Endothelial cell of umbilical vein (primary cell): ENCODE measurements around the gene POLR3C. TPM values are rescaled to one million over a fixed set of nuclear protein-coding genes. Genes with fewer than 3 reads are reported as not detected.

ENCODE experiments used
- BruUV-seq: library from RNA; stranded (reverse); fragments of 400-500 nt; replicated peaks from 2 replicates; lab custom pipeline; 2021; lab: Mats Ljungman, UMichigan
- CTCF ChIA-PET: fragments of 300-600, 350-600 bp; sonication (Branson Sonifier 250); formaldehyde crosslinking; loops from one replicate; lab custom pipeline; 2021; ENCODE audit warnings: antibody characterized with exemption, inconsistent platforms; lab: Charles Lee
- POLR2A ChIA-PET: fragments of 300-600, 350-600 bp; sonication (Branson Sonifier 250); formaldehyde crosslinking; loops from one replicate; lab custom pipeline; 2021; ENCODE audit warnings: antibody characterized with exemption, inconsistent platforms; lab: Charles Lee
- DNase-seq: peaks from one replicate; pipeline ENCODE4 v3.0.0-alpha.2; 2011; ENCODE audit warnings: low read depth, low spot score
- FAIRE-seq: peaks from 2 replicates; lab custom pipeline; 2011; peaks lifted over from hg19 to GRCh38; lab: Jason Lieb, UNC
- H2AFZ ChIP-seq: 2 replicates; pipeline ENCODE4 v1.6.0; 2012; ENCODE audit warnings: low read depth, low read length, control low read depth, inconsistent platforms
- H3K27ac ChIP-seq: 2 replicates; pipeline ENCODE4 v1.5.1; 2011; ENCODE audit warnings: low read depth, mild to moderate bottlenecking, control low read depth, low read length, moderate library complexity; ENCODE audit not compliant: insufficient read depth
- H3K27me3 ChIP-seq, 2 experiments: 2 replicates each; pipeline versions ENCODE4 v1.6.0 to v1.6.1; 2011; ENCODE audit warnings: low read length in 2 of 2, mixed read lengths in 1 of 2; ENCODE audit not compliant: control insufficient read depth in 2 of 2, insufficient read depth in 2 of 2
- H3K36me3 ChIP-seq, 2 experiments: 2 replicates in 1 of 2; 3 replicates in 1 of 2; pipeline ENCODE4 v1.5.1; 2011; ENCODE audit warnings: low read length in 2 of 2, mild to moderate bottlenecking in 1 of 2, moderate library complexity in 1 of 2; ENCODE audit not compliant: control insufficient read depth in 2 of 2, insufficient read depth in 2 of 2; ENCODE audit errors: extremely low read depth in 1 of 2
- H3K4me1 ChIP-seq: 3 replicates; pipeline ENCODE4 v1.5.1; 2011; ENCODE audit warnings: mild to moderate bottlenecking, low read length; ENCODE audit not compliant: control insufficient read depth, insufficient read depth; ENCODE audit errors: extremely low read depth
- H3K4me2 ChIP-seq: 2 replicates; pipeline ENCODE4 v1.6.1; 2011; ENCODE audit warnings: low read length, control low read depth, mixed read lengths; ENCODE audit not compliant: insufficient read depth
- H3K4me3 ChIP-seq, 3 experiments: fragments of 200-600 bp in 1 of 3; sonication (generic), shearing (Covaris generic) in 1 of 3; replicated peaks in 1 of 3; 2 replicates each; pipeline ENCODE4 v1.5.1; 2011 to 2016; ENCODE audit warnings: control low read depth in 3 of 3, low read length in 3 of 3, mild to moderate bottlenecking in 2 of 3, inconsistent platforms in 1 of 3, low read depth in 1 of 3, moderate library complexity in 1 of 3; ENCODE audit not compliant: insufficient read depth in 1 of 3
- H3K79me2 ChIP-seq: 2 replicates; pipeline ENCODE4 v1.6.0; 2012; ENCODE audit warnings: low read length, inconsistent platforms; ENCODE audit not compliant: control insufficient read depth, insufficient read depth
- H3K9ac ChIP-seq: replicated peaks from 2 replicates; pipeline ENCODE3; 2011; ENCODE audit warnings: low read length, control low read depth; ENCODE audit not compliant: insufficient read depth; ENCODE audit errors: extremely low read depth
- H3K9me1 ChIP-seq: replicated peaks from 3 replicates; pipeline ENCODE4 v1.6.0; 2011; ENCODE audit warnings: mild to moderate bottlenecking, low read length; ENCODE audit not compliant: control insufficient read depth, insufficient read depth; ENCODE audit errors: extremely low read depth
- H3K9me3 ChIP-seq: replicated peaks from 2 replicates; pipeline ENCODE4 v1.5.1; 2012; ENCODE audit warnings: low read length, inconsistent platforms; ENCODE audit not compliant: control insufficient read depth, insufficient read depth
- H4K20me1 ChIP-seq: replicated peaks from 2 replicates; pipeline ENCODE3; 2011; ENCODE audit warnings: mild to moderate bottlenecking, low read length; ENCODE audit not compliant: control insufficient read depth, insufficient read depth; ENCODE audit errors: extremely low read depth
- CTCF ChIP-seq, 2 donors: IDR thresholded peaks; 1 replicate in 1 of 2; 2 replicates in 1 of 2; pipeline ENCODE4 v1.5.1; 2011; ENCODE audit warnings: low read length in 2 of 2, mild to moderate bottlenecking in 2 of 2, moderate library complexity in 2 of 2, control low read depth in 1 of 2, inconsistent platforms in 1 of 2, low read depth in 1 of 2; ENCODE audit not compliant: insufficient read depth in 1 of 2; ENCODE audit errors: extremely low read depth in 1 of 2
- JUN ChIP-seq: IDR thresholded peaks from 2 replicates; pipeline ENCODE4 v1.6.1; 2011; ENCODE audit warnings: borderline replicate concordance, low read depth; ENCODE audit not compliant: insufficient read length, insufficient read depth
- MYC ChIP-seq: IDR thresholded peaks from one replicate; pipeline ENCODE4 v1.6.1; 2011; ENCODE audit warnings: mild to moderate bottlenecking, low read depth, low read length
- dilution Hi-C: fragments of 300-500 bp; cut with MboI; formaldehyde crosslinking; loops from one replicate; pipeline ENCODE4 v1.15.0; 2019; ENCODE audit warnings: low sequenced_read_pairs; ENCODE audit not compliant: extremely low pct_ligation_motif_present
- intact Hi-C: fragments of 100-400 bp; cut with micrococcal nuclease; formaldehyde crosslinking; loops from one replicate; pipeline ENCODE4 v1.10.0; 2022
- polyA plus RNA-seq, 4 experiments: library from polyadenylated mRNA; depleted of rRNA in 3 of 4; stranded (reverse) in 3 of 4; unstranded in 1 of 4; fragments of >200 nt; gene quantifications; 2 replicates each; pipeline versions ENCODE4 v1.2.1 to v1.2.3, GENCODE V29; 2011 to 2012; ENCODE audit warnings: missing spikeins in 1 of 4
- total RNA-seq: library from RNA; stranded (reverse); gene quantifications from 2 replicates; pipeline ENCODE4 v1.2.3, GENCODE V29; 2021

The POLR3C gene
- total and polyA plus RNA-seq, 2 donors (not counting 3 experiments of a cell fraction or from before 2014, with no cell fraction given), result 28.4 to 30.4 TPM

GRCh38 chr1:145849356-145850160 is 25.6 kb downstream of the POLR3C start:
- peaks cover 20 to 36% of the 10 kb centered on the region in 2 experiments for H3K36me3 ChIP-seq
- H3K9me3 ChIP-seq, result no peaks in the 10 kb centered on the region
- peak; percentile 95 for FAIRE-seq
- H2AFZ ChIP-seq, result peak overlapping the region; percentile 38
- H3K4me1 ChIP-seq, result peaks cover 24% of the 10 kb centered on the region
- peak; percentile 51 for DNase-seq
- H3K4me3 ChIP-seq, result no peak overlapping the region
- ChIA-PET POLR2A (interaction anchor here (2.2 kb wide), 1 partner anchor 9 kb away, joined by 11 read pairs; the partner anchor contains the start of gene PIAS3), CTCF (interaction anchor here (0.7 to 9.1 kb wide), 12 partner anchors 8 to 157 kb away, joined by 3 to 154 read pairs (median 6); partner anchors contain the start of genes ANKRD35, ITGA10, LIX1L and PIAS3)
- intact Hi-C loops, result loop anchor here (1.0 kb wide), 1 partner anchor 10 kb away; the partner anchor contains the start of gene PIAS3
- no peaks in the 10 kb centered on the region for H3K9me1 ChIP-seq
- no peak overlapping the region for H3K9ac ChIP-seq
- dilution Hi-C loops, result no loop called here
- TF ChIP-seq JUN (no peak), MYC (no peak), CTCF (IDR thresholded peaks at IDR 0.05; ENCODE audit: extremely low read depth in 1 of 2, insufficient read depth in 1 of 2, low read depth in 1 of 2, low read length in 2 of 2) (peak; percentile 50 to 60)
- no peak overlapping the region for H3K4me2 ChIP-seq
- BruUV-seq, result no TSS peak
- no peaks in the 10 kb centered on the region for H4K20me1 ChIP-seq
- no peaks in the 10 kb centered on the region for H3K27me3 ChIP-seq
- peak overlapping the region; percentile 58 for H3K27ac ChIP-seq
- H3K79me2 ChIP-seq, result no peaks in the 10 kb centered on the region
